ENCODE data around the gene FN1. TPM values are rescaled to one million over a fixed set of nuclear protein-coding genes. Genes with fewer than 3 reads are reported as not detected.

FN1 gene
- polyA plus RNA-seq, 2 of the 4 experiments (the other 2 are of a cell fraction), result 203 to 500 TPM

- TF ChIP-seq, protein P1, sequence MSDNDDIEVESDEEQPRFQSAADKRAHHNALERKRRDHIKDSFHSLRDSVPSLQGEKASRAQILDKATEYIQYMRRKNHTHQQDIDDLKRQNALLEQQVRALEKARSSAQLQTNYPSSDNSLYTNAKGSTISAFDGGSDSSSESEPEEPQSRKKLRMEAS (IDR thresholded peaks at IDR 0.05), result no peak
- no peak for TF ChIP-seq HOXB5 (CRISPR knock-in tag; IDR thresholded peaks at IDR 0.05)
- TF ChIP-seq GATA3 (IDR thresholded peaks at IDR 0.05; ENCODE audit: borderline replicate concordance), result no peak
- no peak for TF ChIP-seq USF2 (IDR thresholded peaks at IDR 0.05)
- TF ChIP-seq FOSB (CRISPR knock-in tag; IDR thresholded peaks at IDR 0.05), result no peak
- no peak for TF ChIP-seq RFX5 (IDR thresholded peaks at IDR 0.05)
- no peak for TF ChIP-seq TP53 (CRISPR knock-in tag; IDR thresholded peaks at IDR 0.05)
- TF ChIP-seq FOXS1 (CRISPR knock-in tag; IDR thresholded peaks at IDR 0.05), result no peak
Measured at GRCh38 chr2:215394102-215394805, 41.6 kb downstream of the FN1 start.

DNA sequence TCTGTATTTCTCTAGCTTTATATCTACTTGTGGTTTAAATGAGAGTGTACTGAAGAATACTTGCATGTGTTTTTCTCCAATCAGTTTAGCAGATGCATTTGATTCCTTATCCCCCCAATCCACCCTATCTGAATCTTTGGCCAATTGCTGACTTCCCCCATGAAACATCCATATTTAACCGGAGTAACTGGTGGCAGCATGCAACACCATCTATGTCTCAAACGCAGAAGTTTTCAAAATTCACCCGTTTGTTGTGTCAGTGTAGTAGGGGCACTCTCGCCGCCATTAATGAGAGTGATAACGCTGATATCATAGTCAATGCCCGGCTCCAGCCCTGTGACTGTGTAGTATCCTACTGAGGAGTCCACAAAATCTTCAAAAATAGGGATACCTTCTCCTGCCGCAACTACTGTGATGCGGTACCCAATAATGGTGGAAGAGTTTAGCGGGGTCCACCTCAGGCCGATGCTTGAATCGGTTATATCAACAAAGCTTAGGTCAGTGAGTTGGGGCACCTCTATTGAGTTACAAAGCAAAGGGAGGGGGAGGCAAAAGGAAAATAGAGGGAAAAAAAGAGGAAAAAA, 43.1 kb downstream of the FN1 start:
- TF ChIP-seq, protein P2, sequence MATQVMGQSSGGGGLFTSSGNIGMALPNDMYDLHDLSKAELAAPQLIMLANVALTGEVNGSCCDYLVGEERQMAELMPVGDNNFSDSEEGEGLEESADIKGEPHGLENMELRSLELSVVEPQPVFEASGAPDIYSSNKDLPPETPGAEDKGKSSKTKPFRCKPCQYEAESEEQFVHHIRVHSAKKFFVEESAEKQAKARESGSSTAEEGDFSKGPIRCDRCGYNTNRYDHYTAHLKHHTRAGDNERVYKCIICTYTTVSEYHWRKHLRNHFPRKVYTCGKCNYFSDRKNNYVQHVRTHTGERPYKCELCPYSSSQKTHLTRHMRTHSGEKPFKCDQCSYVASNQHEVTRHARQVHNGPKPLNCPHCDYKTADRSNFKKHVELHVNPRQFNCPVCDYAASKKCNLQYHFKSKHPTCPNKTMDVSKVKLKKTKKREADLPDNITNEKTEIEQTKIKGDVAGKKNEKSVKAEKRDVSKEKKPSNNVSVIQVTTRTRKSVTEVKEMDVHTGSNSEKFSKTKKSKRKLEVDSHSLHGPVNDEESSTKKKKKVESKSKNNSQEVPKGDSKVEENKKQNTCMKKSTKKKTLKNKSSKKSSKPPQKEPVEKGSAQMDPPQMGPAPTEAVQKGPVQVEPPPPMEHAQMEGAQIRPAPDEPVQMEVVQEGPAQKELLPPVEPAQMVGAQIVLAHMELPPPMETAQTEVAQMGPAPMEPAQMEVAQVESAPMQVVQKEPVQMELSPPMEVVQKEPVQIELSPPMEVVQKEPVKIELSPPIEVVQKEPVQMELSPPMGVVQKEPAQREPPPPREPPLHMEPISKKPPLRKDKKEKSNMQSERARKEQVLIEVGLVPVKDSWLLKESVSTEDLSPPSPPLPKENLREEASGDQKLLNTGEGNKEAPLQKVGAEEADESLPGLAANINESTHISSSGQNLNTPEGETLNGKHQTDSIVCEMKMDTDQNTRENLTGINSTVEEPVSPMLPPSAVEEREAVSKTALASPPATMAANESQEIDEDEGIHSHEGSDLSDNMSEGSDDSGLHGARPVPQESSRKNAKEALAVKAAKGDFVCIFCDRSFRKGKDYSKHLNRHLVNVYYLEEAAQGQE (IDR thresholded peaks at IDR 0.05), result no peak
- TF ChIP-seq ZC3H11A (IDR thresholded peaks at IDR 0.05), result no peak
- ATAC-seq (no peak), DNase-seq (ENCODE audit: low read depth in 1 of 2, low spot score in 1 of 2) (no peak), FAIRE-seq (no peak)
- ChIA-PET POLR2A (no interaction called here), CTCF (interaction anchor here (0.6 kb wide), 1 partner anchor 255 kb away, joined by 3 read pairs; no protein-coding TSS in a partner anchor)
- Histone ChIP-seq H3K27ac (no peak overlapping the region), H3K4me1 (peaks cover 17% of the 10 kb centered on the region), H3K9me3 (no peaks in the 10 kb centered on the region), H3K4me2 (no peak overlapping the region), H3K4me3 (no peak overlapping the region)
- 94% methylated on average over 12 of the region's 12 CpGs for WGBS (ENCODE audit: missing lambda C conversion rate)

More at GRCh38 chr2:215394102-215394805, 41.6 kb downstream of the FN1 start:
- H3K4me2 ChIP-seq, result no peak overlapping the region
- peaks cover 30% of the 10 kb centered on the region for H3K4me1 ChIP-seq
- ChIA-PET POLR2A (no interaction called here), CTCF (interaction anchor here (1.5 kb wide), 1 partner anchor 15 kb away, joined by 4 read pairs; no protein-coding TSS in a partner anchor)
- no peak for ATAC-seq
- no peak for DNase-seq (ENCODE audit: low read depth in 1 of 2, low spot score in 1 of 2)
- FAIRE-seq, result no peak
- 75% methylated on average over 7 of the region's 7 CpGs for WGBS (ENCODE audit: missing lambda C conversion rate)
- H3K27ac ChIP-seq, result no peak overlapping the region
- no peaks in the 10 kb centered on the region for H3K9me3 ChIP-seq
- H3K4me3 ChIP-seq, result no peak overlapping the region

DNA sequence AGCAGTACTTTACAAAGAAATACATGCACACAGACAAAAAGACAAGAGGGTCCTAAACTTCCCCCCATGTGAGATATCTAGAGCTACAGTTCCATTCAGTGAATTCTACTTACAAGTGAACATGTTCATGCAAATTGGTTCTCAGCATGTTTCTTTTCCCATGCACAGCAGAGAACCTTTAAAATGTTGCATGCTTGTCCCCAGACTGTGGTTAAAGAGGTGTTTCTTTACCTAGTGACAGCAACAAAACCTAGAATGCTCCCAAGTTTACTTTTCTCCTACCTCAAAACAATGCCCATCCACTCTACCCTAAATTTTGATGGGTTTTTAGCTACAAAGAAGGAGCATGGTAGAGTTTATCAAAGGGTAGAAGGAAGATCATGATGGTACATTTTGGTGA, 43.7 kb downstream of the FN1 start:
- Histone ChIP-seq H3K27ac (no peak overlapping the region), H3K4me2 (no peak overlapping the region), H3K9me3 (no peaks in the 10 kb centered on the region), H3K4me3 (no peak overlapping the region), H3K4me1 (peaks cover 11% of the 10 kb centered on the region)
- FAIRE-seq, result no peak
- no peak for ATAC-seq
- ChIA-PET CTCF (interaction anchor here (0.6 kb wide), 1 partner anchor 255 kb away, joined by 3 read pairs; no protein-coding TSS in a partner anchor), POLR2A (no interaction called here)
- DNase-seq (ENCODE audit: low read depth in 1 of 2, low spot score in 1 of 2), result no peak
- TF ChIP-seq PHF8 (IDR thresholded peaks at IDR 0.05; ENCODE audit: borderline replicate concordance, low read depth) (no peak), CHD2 (IDR thresholded peaks at IDR 0.05; ENCODE audit: low read length, partially characterized antibody) (no peak), HEYL (CRISPR knock-in tag; IDR thresholded peaks at IDR 0.05) (no peak)

GRCh38 chr2:215391531-215391930, 44.3 kb downstream of the FN1 start:
- no peak for TF ChIP-seq ZC3H11A (IDR thresholded peaks at IDR 0.05)
- no peak for TF ChIP-seq JUNB (IDR thresholded peaks at IDR 0.05)
- TF ChIP-seq BCL3 (IDR thresholded peaks at IDR 0.05), result no peak
- no peak for TF ChIP-seq RCOR1 (IDR thresholded peaks at IDR 0.05; ENCODE audit: low read depth, low read length)
- TF ChIP-seq USF2 (IDR thresholded peaks at IDR 0.05), result no peak
- TF ChIP-seq HES2 (IDR thresholded peaks at IDR 0.05), result no peak
- TF ChIP-seq RNF2 (IDR thresholded peaks at IDR 0.05; ENCODE audit: borderline replicate concordance, low read depth), result no peak
- no peak for TF ChIP-seq HEYL (CRISPR knock-in tag; IDR thresholded peaks at IDR 0.05)
- no peak for TF ChIP-seq BHLHE40 (IDR thresholded peaks at IDR 0.05; ENCODE audit: low read depth, low read length)
- TF ChIP-seq PHF8 (IDR thresholded peaks at IDR 0.05; ENCODE audit: borderline replicate concordance, low read depth), result no peak
- no peak for FAIRE-seq
- peak in 1 of 2 experiments; percentile 34 for DNase-seq (ENCODE audit: low read depth in 1 of 2, low spot score in 1 of 2)
- H3K4me1 ChIP-seq, result peaks cover 5% of the 10 kb centered on the region
- ChIA-PET CTCF (interaction anchor here (1.2 kb wide), 1 partner anchor 11 kb away, joined by 4 read pairs; no protein-coding TSS in a partner anchor), POLR2A (no interaction called here)
- H3K9me3 ChIP-seq, result no peaks in the 10 kb centered on the region
- no peak overlapping the region for H3K4me2 ChIP-seq
- H3K27ac ChIP-seq, result no peak overlapping the region
- no peak for ATAC-seq
- WGBS (ENCODE audit: missing lambda C conversion rate), result 88% methylated on average over 5 of the region's 5 CpGs
- H3K4me3 ChIP-seq, result no peak overlapping the region

Data from A549 (cell line).